Tibial nerve (tissue), 3 donors: ENCODE results near the gene SMCO1.

Source experiments
- CTCF ChIP-seq, 5 experiments: fragments of 200-600 bp in 3 of 5; fragments of 450-650 bp in 2 of 5; sonication (generic) in 3 of 5; IDR thresholded peaks; one replicate each; pipeline ENCODE4 v1.5.1; 2016 to 2019; ENCODE audit warnings: antibody characterized with exemption in 5 of 5, mild to moderate bottlenecking in 3 of 5, moderate library complexity in 2 of 5
- POLR2A ChIP-seq, 2 donors: fragments of 450-650 bp; IDR thresholded peaks; one replicate each; pipeline ENCODE4 v1.6.1; 2017; ENCODE audit warnings: antibody characterized with exemption in 2 of 2, mild to moderate bottlenecking in 2 of 2, moderate library complexity in 2 of 2

- TF ChIP-seq POLR2A (IDR thresholded peaks at IDR 0.05) (no peak), CTCF (IDR thresholded peaks at IDR 0.05) (no peak)
Measured at GRCh38 chr3:196471551-196471950, 43.6 kb downstream of the SMCO1 start.
